ENCODE measurements around the gene B4GALT2. TPM values are rescaled to one million over a fixed set of nuclear protein-coding genes. Genes with fewer than 3 reads are reported as not detected.

Gene B4GALT2
- total and polyA plus RNA-seq, 9 of the 15 experiments (the other 6 are each of a cell fraction or from before 2014, with no cell fraction given) = 1.3 to 86.8 (median 43.8) TPM

DNA sequence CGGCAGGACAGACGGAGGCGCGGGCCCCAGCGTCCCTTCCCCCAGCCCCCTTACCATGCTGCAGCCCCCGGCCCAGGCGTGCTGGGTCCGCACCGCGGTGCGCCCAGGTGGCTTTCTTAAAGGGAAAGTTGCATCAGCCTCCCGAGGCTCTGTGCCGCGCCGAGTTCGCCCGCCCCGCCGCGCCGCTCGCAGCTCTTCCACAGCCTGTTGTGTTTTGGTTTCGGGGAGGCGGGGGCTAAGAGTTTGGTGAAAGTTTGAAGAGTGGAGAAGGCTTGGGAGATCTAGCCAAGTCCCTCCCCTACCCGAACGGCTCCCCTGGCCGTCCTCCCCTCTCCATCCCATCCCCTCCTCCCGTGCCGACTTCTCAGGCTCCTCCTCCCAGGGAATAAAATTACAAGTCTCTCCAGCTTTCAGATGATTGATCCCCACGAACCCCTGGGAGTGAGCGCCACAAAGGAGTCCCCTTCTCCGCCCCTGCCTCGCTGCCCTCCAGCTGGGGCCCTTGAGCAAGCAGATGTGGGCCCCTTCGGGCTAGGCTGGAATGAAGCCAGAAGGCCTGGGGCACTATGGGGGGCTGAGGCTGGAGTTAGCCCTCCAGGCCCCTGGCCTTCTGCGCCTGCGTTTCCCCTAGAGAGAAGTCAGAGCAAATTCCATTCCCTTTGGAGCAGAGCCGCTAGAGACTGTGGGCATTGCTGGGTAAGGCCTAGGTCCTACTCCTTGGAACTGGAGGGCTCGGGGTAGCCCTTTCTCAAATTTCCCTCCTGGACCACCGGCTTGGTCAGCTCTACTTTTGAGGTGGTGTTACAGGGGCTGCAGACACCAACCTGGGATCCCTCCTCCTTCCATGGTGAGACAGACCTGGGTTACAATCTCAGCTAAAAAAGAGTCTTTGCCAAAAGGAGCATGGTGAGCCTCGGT lies 52.5 kb downstream of the B4GALT2 start, which contains the start of gene SLC6A9 (continued):
- no peak for TF ChIP-seq ZFP30 (CRISPR knock-in tag; IDR thresholded peaks at IDR 0.05; ENCODE audit: borderline replicate concordance)
- TF ChIP-seq ZBTB17 (CRISPR knock-in tag; IDR thresholded peaks at IDR 0.05) = no peak
- peak; percentile 89 for TF ChIP-seq ATF3 (IDR thresholded peaks at IDR 0.05)
- TF ChIP-seq ATF3 (CRISPR knock-in tag; conservative IDR thresholded peaks at IDR 0.05) = no peak
- no peak for TF ChIP-seq ZNF444 (CRISPR knock-in tag; IDR thresholded peaks at IDR 0.05)
- no peak for TF ChIP-seq ZNF639 (CRISPR knock-in tag; conservative IDR thresholded peaks at IDR 0.05 in 1 of 2, IDR thresholded peaks at IDR 0.05 in 1 of 2)
- TF ChIP-seq, protein P1, sequence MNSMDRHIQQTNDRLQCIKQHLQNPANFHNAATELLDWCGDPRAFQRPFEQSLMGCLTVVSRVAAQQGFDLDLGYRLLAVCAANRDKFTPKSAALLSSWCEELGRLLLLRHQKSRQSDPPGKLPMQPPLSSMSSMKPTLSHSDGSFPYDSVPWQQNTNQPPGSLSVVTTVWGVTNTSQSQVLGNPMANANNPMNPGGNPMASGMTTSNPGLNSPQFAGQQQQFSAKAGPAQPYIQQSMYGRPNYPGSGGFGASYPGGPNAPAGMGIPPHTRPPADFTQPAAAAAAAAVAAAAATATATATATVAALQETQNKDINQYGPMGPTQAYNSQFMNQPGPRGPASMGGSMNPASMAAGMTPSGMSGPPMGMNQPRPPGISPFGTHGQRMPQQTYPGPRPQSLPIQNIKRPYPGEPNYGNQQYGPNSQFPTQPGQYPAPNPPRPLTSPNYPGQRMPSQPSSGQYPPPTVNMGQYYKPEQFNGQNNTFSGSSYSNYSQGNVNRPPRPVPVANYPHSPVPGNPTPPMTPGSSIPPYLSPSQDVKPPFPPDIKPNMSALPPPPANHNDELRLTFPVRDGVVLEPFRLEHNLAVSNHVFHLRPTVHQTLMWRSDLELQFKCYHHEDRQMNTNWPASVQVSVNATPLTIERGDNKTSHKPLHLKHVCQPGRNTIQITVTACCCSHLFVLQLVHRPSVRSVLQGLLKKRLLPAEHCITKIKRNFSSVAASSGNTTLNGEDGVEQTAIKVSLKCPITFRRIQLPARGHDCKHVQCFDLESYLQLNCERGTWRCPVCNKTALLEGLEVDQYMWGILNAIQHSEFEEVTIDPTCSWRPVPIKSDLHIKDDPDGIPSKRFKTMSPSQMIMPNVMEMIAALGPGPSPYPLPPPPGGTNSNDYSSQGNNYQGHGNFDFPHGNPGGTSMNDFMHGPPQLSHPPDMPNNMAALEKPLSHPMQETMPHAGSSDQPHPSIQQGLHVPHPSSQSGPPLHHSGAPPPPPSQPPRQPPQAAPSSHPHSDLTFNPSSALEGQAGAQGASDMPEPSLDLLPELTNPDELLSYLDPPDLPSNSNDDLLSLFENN (IDR thresholded peaks at IDR 0.05; ENCODE audit: low read depth in 2 of 2, low read length in 2 of 2) = no peak
- TF ChIP-seq, protein P2, sequence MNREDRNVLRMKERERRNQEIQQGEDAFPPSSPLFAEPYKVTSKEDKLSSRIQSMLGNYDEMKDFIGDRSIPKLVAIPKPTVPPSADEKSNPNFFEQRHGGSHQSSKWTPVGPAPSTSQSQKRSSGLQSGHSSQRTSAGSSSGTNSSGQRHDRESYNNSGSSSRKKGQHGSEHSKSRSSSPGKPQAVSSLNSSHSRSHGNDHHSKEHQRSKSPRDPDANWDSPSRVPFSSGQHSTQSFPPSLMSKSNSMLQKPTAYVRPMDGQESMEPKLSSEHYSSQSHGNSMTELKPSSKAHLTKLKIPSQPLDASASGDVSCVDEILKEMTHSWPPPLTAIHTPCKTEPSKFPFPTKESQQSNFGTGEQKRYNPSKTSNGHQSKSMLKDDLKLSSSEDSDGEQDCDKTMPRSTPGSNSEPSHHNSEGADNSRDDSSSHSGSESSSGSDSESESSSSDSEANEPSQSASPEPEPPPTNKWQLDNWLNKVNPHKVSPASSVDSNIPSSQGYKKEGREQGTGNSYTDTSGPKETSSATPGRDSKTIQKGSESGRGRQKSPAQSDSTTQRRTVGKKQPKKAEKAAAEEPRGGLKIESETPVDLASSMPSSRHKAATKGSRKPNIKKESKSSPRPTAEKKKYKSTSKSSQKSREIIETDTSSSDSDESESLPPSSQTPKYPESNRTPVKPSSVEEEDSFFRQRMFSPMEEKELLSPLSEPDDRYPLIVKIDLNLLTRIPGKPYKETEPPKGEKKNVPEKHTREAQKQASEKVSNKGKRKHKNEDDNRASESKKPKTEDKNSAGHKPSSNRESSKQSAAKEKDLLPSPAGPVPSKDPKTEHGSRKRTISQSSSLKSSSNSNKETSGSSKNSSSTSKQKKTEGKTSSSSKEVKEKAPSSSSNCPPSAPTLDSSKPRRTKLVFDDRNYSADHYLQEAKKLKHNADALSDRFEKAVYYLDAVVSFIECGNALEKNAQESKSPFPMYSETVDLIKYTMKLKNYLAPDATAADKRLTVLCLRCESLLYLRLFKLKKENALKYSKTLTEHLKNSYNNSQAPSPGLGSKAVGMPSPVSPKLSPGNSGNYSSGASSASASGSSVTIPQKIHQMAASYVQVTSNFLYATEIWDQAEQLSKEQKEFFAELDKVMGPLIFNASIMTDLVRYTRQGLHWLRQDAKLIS (CRISPR knock-in tag; IDR thresholded peaks at IDR 0.05) = no peak
- no peak for TF ChIP-seq HDAC3 (IDR thresholded peaks at IDR 0.05; ENCODE audit: borderline replicate concordance, partially characterized antibody)
- TF ChIP-seq NCOA1 (IDR thresholded peaks at IDR 0.05; ENCODE audit: low read depth) = no peak
- TF ChIP-seq ZNF212 (CRISPR knock-in tag; IDR thresholded peaks at IDR 0.05) = no peak
- TF ChIP-seq XRCC3 (IDR thresholded peaks at IDR 0.05) = no peak
- no peak for TF ChIP-seq EHMT2 (IDR thresholded peaks at IDR 0.05)
- TF ChIP-seq CBX8 (IDR thresholded peaks at IDR 0.05; ENCODE audit: borderline replicate concordance, extremely low read depth, low read depth, low read length, poor library complexity, severe bottlenecking) = no peak
- no peak for TF ChIP-seq ZNF354B (CRISPR knock-in tag; IDR thresholded peaks at IDR 0.05)

All from K562 (cell line).